AG04449 (cell line): ENCODE results near the gene COBL.

ENCODE experiments used
- CTCF ChIA-PET: fragments of 350-600 bp; formaldehyde crosslinking; extraction: SDS; loops from one replicate; lab custom pipeline; 2021; ENCODE audit warnings: antibody characterized with exemption; lab: Yijun Ruan, JAX
- POLR2A ChIA-PET: fragments of 400-600, 350-600 bp; formaldehyde crosslinking; extraction: SDS; loops from one replicate; lab custom pipeline; 2020; ENCODE audit warnings: antibody characterized with exemption, inconsistent platforms; lab: Yijun Ruan, JAX
- DNase-seq: peaks from one replicate; pipeline ENCODE4 v3.0.0-alpha.2; 2010; ENCODE audit warnings: low read depth, low spot score
- H3K4me3 ChIP-seq: 2 replicates; pipeline ENCODE4 v1.5.1; 2011; ENCODE audit warnings: low read depth, mild to moderate bottlenecking, control low read depth, low read length
- CTCF ChIP-seq: IDR thresholded peaks from one replicate; pipeline ENCODE4 v1.5.1; 2011; ENCODE audit warnings: mild to moderate bottlenecking, moderate library complexity, low read length, control low read depth, inconsistent platforms; ENCODE audit not compliant: insufficient read depth; ENCODE audit errors: missing control alignments

Gene COBL

DNA sequence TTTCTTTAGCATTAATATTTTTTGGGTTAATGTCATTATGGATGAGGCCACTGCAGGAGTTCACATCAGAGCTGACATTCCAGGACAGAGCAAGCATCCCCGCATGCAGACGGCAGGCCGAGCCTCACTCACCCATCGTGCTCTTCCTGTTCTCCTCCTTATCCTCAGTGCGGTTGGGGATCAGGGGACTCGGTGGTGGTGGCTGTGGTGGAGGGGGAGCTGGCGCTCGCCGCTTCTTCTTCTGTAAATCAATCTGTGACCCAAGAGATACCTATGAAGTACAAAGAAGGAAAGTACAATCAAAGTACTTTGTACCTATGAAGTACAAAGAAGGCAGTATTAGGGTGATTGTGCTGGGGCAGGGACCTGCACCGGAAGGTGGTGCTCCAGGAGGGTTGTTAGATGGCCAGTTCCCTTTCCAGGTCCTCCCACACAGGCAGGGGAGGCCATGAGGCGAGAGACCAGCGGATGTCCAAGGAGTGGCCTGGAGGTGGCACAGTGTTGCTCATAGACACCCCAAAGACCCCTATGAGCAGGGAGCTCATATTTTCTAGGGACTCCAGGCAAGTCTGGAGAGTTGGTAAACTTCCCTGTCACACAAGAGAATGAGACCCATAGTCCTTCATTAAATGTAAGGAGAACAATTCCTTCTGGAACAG lies 231.4 kb downstream of the COBL start:
- no peak for DNase-seq
- TF ChIP-seq CTCF, result no peak
- H3K4me3 ChIP-seq, result no peak overlapping the region
- POLR2A ChIA-PET, result no interaction called here
- CTCF ChIA-PET, result interaction anchor here (0.9 to 1.4 kb wide), 3 partner anchors 14 to 78 kb away, joined by 3 to 4 read pairs (median 3); no protein-coding TSS in a partner anchor

DNA sequence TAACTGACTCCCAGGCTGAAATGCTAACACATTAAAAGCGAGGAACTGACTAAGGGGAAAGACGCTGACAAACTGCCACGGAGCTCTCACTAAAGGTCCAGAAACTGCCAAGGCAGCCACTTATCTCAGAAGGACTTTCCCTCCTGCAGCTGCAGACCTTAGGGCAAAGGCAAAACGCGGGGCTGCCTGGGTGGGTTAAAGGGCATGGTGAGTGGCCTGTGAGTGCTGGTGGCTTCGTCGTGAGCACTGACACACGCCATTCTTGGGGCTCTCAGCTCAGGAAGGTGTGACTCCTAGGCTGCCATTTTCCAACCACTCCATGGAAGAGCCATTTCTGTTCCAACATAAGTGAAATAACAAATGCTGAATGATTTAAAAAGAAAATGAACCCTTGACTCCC lies 232.5 kb downstream of the COBL start:
- no peak for DNase-seq
- no peak overlapping the region for H3K4me3 ChIP-seq
- ChIA-PET CTCF (interaction anchor here (0.9 to 1.4 kb wide), 2 partner anchors 13 to 57 kb away, joined by 3 to 4 read pairs; no protein-coding TSS in a partner anchor), POLR2A (no interaction called here)
- no peak for TF ChIP-seq CTCF

GRCh38 chr7:51082940-51083533 lies 233.6 kb downstream of the COBL start:
- ChIA-PET POLR2A (no interaction called here), CTCF (interaction anchor here (0.8 to 1.4 kb wide), 4 partner anchors 9 to 616 kb away, joined by 3 read pairs; no protein-coding TSS in a partner anchor)
- no peak overlapping the region for H3K4me3 ChIP-seq
- DNase-seq, result no peak
- TF ChIP-seq CTCF, result no peak

GRCh38 chr7:51082096-51082840 lies 234.3 kb downstream of the COBL start:
- no peak overlapping the region for H3K4me3 ChIP-seq
- CTCF ChIA-PET, result interaction anchor here (0.8 to 1.4 kb wide), 4 partner anchors 10 to 616 kb away, joined by 3 read pairs; no protein-coding TSS in a partner anchor
- POLR2A ChIA-PET, result no interaction called here
- no peak for TF ChIP-seq CTCF
- DNase-seq, result no peak

DNA sequence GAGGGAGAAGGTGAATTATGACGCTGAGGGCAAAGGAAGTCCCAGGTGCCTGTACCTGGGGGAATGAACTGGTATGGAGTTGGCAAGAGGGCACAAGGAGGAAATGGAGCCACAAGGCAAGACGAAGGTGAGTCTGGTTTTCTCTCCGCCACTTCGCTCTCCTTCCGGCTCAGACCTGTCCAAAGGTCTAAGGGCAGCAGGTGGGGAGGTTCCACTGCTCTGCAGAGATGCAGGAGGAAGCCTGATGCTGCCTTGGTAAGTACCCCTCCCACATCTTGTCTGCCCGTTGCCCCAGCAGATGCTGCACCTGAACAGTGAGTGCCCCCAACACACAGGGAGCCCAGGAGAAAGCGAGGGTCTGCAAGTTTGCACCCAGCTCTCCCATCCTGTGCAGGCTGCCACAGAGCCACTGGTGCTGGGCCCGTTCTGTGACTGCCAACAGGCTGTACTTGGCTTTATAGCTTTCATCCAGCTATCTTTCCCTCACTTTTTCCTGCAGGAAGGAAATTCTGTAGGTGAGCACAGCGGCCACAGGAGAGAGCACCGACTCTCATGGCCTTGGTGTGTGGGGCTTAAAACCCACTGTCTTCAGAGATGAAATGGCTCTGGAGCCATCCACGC lies 235.2 kb downstream of the COBL start:
- no peak for TF ChIP-seq CTCF
- ChIA-PET CTCF (interaction anchor here (2.5 kb wide), 1 partner anchor 13 kb away, joined by 16 read pairs; no protein-coding TSS in a partner anchor), POLR2A (no interaction called here)
- no peak overlapping the region for H3K4me3 ChIP-seq
- DNase-seq, result no peak
